SIG-M5 treated with dmso at 0.1 percent for 504 hours (cell line): ENCODE results near the gene TAOK2.

ENCODE experiments used
- DNase-seq: peaks from one replicate; lab custom pipeline; 2025; ENCODE audit not compliant: unreplicated experiment; lab: John Stamatoyannopoulos, UW

TAOK2 gene

DNA sequence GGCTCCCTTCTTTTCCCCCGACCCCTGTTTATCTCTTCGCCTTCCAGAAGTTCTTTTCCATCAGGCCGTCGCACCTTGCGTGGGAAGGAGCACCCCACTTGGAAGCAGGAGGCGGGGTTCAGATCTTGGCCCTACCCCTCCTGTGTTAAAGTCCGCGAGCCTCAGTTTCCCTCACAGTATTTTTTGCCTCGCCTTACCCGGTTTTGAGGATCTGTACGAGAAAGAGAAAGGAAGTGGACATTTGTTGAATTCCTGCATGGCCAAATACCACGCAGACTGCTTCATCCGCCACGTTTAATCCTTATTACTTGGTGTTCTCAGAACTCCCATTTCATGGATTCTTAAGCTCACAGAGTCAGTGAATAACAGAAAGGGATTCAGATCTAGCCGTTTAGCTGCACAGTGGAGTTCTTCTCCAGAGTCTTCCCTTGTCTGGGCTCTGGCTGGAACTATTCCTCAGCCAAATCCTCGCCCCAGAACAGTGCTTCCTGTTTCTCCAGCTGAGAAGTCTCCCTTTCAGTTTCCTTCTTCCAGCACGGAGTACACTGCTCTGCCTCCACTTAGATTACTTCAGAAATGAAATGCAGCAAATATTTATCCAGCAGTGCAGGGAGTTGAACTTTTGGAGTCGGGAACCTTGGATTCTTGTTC, 11.2 kb upstream of the TAOK2 start:
- peak; percentile 70 for DNase-seq

DNA sequence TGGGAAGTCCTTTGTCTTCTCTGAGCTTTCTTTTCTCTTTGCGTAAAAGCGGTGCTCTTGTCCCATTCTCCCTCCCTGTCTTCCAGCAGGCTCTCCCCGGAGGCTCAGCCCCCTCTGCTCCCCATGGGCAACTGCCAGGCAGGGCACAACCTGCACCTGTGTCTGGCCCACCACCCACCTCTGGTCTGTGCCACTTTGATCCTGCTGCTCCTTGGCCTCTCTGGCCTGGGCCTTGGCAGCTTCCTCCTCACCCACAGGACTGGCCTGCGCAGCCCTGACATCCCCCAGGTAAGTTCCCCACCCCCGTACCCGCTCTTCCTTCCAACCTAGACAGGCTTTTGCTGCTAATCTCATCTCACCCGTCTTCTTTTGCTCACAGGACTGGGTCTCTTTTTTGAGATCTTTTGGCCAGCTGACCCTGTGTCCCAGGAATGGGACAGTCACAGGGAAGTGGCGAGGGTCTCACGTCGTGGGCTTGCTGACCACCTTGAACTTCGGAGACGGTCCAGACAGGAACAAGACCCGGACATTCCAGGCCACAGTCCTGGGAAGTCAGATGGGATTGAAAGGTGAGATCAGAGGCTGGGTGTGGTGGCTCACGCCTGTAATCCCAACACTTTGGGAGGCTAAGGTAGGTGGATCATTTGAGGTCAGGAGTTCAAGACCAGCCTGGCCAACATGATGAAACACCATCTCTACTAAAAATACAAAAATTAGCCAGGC, 10.5 kb upstream of the TAOK2 start:
- no peak for DNase-seq

DNA sequence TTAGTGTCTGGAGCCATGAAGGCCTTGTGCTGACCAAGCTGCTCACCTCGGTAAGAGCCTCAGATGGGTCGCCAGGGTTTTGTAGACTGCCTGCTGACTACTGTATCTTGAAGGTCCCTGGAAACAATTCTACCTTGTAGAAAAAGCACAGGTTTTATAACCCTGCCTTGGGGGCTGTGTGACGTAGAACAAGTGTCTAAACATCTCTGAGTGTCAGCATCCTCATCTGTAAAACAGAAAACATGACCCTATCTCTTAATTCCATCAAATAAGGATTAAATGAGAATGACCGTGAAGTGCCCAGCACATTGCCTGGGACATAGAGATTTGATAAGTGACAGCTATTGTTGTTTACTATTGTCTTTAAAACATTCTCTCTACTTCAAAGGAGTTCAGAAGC, 5.5 kb upstream of the TAOK2 start:
- no peak for DNase-seq

DNA sequence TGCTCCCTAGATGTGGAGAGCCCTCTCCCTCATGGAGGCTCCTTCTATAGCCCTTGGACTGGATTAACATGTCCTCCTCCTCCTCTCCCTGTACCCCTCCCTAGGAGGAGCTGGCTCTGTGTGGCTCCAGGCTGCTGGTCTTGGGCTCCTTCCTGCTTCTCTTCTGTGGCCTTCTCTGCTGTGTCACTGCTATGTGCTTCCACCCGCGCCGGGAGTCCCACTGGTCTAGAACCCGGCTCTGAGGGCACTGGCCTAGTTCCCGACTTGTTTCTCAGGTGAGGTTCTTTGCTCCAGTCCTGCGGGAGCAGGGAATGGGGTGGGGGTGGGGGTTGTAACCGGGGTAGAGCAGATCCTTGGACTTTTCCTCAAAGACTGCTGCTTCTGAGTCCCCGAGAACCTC, 2.4 kb upstream of the TAOK2 start:
- DNase-seq: no peak

- no peak for DNase-seq
Observed at GRCh38 chr16:29972500-29972899, 1.2 kb upstream of the TAOK2 start.

DNA sequence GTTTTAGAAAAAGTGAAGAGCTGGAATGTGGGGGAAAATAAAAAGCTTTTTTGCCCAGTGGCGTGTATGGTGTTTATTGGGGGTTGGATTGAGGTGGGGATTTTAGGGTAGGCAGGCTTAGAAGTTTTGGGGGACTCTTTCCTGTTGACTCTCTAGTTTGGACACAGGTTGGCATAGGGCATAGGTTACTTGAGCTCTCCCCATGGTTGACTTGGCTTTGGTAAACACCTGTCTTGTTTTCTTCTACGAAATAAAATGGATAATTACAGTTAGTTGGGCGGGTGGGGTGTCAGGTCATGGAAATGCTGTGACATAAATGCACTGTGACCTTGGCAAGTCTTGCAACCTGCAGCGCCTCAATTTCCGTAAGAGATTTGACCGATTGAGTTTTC, 680 bp upstream of the TAOK2 start:
- DNase-seq: no peak

GRCh38 chr16:29974291-29975133, 844 bp downstream of the TAOK2 start:
- peak; percentile 10 for DNase-seq

DNA sequence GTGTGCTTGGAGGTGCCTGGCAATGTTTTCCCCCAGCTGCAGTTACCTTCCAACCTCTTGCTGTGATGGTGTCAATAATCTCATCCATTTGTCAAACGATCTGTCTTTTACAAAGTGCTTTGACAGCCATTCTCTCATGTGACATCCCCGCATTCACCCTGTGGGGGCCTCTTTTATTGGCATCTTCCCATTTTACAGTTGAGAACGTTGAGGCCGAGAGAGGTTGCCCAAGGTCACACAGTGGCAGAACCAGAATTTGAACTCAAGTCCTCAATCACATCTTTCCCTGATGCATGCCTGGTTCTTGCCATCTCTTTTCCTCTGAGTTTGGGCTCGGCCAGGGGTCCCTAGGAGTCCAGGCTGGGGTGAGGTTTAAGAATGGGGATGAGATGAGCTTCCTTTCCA, 1.5 kb downstream of the TAOK2 start:
- no peak for DNase-seq

DNA sequence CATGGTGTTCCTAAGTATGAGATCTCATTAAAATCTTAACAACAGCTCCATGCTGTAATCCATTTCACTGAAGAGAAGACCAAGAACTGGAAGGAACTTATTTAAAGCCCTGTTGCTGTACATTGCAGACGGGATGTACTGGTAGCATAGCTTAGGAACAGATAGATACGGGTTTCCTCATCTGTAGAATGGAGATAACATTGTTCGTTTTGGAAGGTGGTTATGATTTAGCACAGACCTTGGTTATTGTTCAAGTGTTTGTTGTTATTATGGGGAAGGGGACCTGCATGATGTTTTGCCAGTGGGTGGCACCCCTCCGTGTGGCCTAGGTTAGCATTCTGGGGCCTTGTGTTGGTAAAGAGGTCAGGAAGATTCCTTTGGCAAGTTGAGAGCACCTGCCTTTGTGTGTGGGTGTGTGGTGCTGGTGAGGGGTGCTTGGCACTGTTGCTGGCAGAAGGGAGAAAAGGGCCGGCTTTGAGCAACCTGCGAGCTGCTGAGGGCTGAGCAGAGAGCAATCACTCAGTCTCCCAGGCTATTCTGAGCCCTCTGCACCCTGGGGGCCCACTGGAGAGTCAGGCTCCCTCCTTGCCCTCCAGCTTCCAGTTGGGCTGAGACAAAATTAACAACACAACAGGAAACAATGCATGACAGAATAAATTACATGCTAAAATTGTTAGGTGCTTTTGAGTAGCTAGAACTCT, 2.3 kb downstream of the TAOK2 start:
- DNase-seq: no peak

GRCh38 chr16:29977063-29977825, 3.6 kb downstream of the TAOK2 start:
- no peak for DNase-seq

GRCh38 chr16:29978081-29978480, 4.4 kb downstream of the TAOK2 start:
- no peak for DNase-seq

- DNase-seq: no peak
Observed at GRCh38 chr16:29978564-29979270, 5.0 kb downstream of the TAOK2 start.

DNA sequence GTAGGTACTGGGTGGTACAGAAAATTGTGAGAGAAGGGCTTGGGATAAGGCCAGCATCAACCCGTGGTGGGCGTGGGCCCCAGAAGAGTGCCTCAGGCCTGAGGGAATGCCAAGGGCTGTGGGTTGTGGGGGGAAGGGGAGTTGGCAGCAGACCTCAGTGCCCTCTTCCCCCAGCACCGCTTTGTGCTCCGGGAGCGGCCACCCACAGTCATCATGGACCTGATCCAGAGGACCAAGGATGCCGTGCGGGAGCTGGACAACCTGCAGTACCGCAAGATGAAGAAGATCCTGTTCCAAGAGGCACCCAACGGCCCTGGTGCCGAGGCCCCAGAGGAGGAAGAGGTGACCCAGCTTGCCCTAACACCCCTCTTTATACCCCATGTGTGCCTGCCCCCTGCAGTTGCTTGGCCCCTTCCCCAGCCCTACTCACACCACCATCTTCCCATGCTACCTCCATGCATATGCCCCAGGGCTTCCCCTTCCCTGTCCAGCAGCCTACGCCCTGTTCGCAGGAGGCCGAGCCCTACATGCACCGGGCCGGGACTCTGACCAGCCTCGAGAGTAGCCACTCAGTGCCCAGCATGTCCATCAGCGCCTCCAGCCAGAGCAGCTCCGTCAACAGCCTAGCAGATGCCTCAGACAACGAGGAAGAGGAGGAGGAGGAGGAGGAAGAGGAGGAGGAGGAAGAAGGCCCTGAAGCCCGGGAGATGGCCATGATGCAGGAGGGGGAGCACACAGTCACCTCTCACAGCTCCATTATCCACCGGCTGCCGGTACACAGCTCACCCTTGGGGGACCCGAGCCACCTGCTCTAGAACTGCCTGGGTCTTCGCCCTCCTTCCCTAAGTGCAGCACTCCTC, 9.1 kb downstream of the TAOK2 start:
- DNase-seq: no peak

GRCh38 chr16:29983420-29984136, 9.9 kb downstream of the TAOK2 start:
- DNase-seq: no peak

GRCh38 chr16:29984137-29984763, 10.6 kb downstream of the TAOK2 start:
- DNase-seq: no peak

DNA sequence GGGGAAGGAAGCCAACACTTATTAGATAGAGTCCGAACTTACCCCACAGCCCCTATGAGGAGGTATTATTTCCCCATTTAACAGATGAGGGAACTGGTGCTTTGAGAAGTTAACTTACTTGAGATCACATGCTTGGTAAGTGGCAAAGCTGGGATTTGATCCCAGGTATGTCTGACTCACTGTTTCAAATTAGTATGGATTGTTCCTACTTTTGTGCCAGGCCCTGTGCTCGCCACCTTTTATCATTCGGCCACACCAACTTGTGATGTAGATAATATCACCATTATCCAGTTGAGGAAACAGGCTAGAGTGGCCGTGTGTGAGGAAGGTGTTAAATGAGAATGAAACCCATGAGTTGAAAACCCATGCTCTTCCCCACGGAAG, 11.1 kb downstream of the TAOK2 start:
- no peak for DNase-seq

- DNase-seq: no peak
Observed at GRCh38 chr16:29985271-29985811, 11.7 kb downstream of the TAOK2 start.

DNA sequence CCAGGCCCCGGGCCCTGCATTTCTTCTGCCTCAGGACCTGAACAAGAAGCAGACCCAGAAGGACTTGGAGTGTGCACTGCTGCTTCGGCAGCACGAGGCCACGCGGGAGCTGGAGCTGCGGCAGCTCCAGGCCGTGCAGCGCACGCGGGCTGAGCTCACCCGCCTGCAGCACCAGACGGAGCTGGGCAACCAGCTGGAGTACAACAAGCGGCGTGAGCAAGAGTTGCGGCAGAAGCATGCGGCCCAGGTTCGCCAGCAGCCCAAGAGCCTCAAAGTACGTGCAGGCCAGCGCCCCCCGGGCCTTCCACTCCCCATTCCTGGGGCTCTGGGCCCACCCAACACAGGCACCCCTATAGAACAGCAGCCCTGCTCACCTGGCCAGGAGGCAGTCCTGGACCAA, 12.6 kb downstream of the TAOK2 start:
- no peak for DNase-seq
